ENCODE results near the gene ATP5F1E.

- TF ChIP-seq CTCF (IDR thresholded peaks at IDR 0.05; ENCODE audit: low read depth, low read length) (no peak), EZH2phosphoT487 (IDR thresholded peaks at IDR 0.05; ENCODE audit: low read depth) (no peak)
Measured at GRCh38 chr20:59006864-59007664, 25.1 kb downstream of the ATP5F1E start, which contains the start of gene CTSZ.
